HEK293T (cell line): Measurements from ENCODE around the gene POLN.

ENCODE experiments used
- CTCF ChIA-PET: fragments of 350-600 bp; formaldehyde crosslinking; extraction: SDS; loops from one replicate; lab custom pipeline; 2021; ENCODE audit warnings: antibody characterized with exemption, inconsistent platforms; lab: Yijun Ruan, JAX
- POLR2A ChIA-PET: fragments of 350-600 bp; formaldehyde crosslinking; extraction: SDS; loops from one replicate; lab custom pipeline; 2020; ENCODE audit warnings: antibody characterized with exemption, inconsistent platforms; lab: Yijun Ruan, JAX
- DNase-seq: peaks from one replicate; pipeline ENCODE4 v3.0.0; 2012; ENCODE audit warnings: mixed read lengths; ENCODE audit errors: extremely low spot score
- ARNT ChIP-seq: fragments of 450-650 bp; IDR thresholded peaks from 2 replicates; pipeline ENCODE4 v1.6.1; 2017; ENCODE audit warnings: mild to moderate bottlenecking
- BHLHE40 ChIP-seq: fragments of 450-650 bp; IDR thresholded peaks from 2 replicates; pipeline ENCODE4 v1.6.1; 2016; ENCODE audit warnings: mild to moderate bottlenecking, moderate library complexity, borderline replicate concordance
- CTBP1 ChIP-seq: fragments of 450-650 bp; IDR thresholded peaks from 2 replicates; pipeline ENCODE4 v1.6.1; 2016; ENCODE audit warnings: borderline replicate concordance
- ELF4 ChIP-seq: fragments of 450-650 bp; IDR thresholded peaks from 2 replicates; pipeline ENCODE4 v1.6.1; 2017; ENCODE audit warnings: antibody characterized with exemption
- FOXA1 ChIP-seq: fragments of 450-650 bp; IDR thresholded peaks from 2 replicates; pipeline ENCODE4 v1.6.1; 2016; ENCODE audit warnings: mild to moderate bottlenecking
- FOXK2 ChIP-seq: fragments of 450-650 bp; IDR thresholded peaks from 2 replicates; pipeline ENCODE4 v1.6.1; 2016; ENCODE audit warnings: mild to moderate bottlenecking
- FOXM1 ChIP-seq: fragments of 450-650 bp; IDR thresholded peaks from 2 replicates; pipeline ENCODE4 v1.6.1; 2017; ENCODE audit warnings: mild to moderate bottlenecking, borderline replicate concordance
- HDGF ChIP-seq: fragments of 450-650 bp; IDR thresholded peaks from 2 replicates; pipeline ENCODE4 v1.6.1; 2017; ENCODE audit warnings: antibody characterized with exemption, borderline replicate concordance
- L3MBTL2 ChIP-seq: fragments of 450-650 bp; conservative IDR thresholded peaks from 2 replicates; pipeline ENCODE4 v1.6.1; 2016; ENCODE audit warnings: mild to moderate bottlenecking
- LEF1 ChIP-seq: fragments of 450-650 bp; IDR thresholded peaks from 2 replicates; pipeline ENCODE4 v1.6.1; 2017; ENCODE audit warnings: mild to moderate bottlenecking, borderline replicate concordance
- NFRKB ChIP-seq: fragments of 450-650 bp; IDR thresholded peaks from 2 replicates; pipeline ENCODE4 v1.6.1; 2016; ENCODE audit warnings: mild to moderate bottlenecking, moderate library complexity
- SP1 ChIP-seq: fragments of 450-650 bp; IDR thresholded peaks from 2 replicates; pipeline ENCODE4 v1.6.1; 2017
- SUZ12 ChIP-seq: fragments of 450-650 bp; IDR thresholded peaks from 2 replicates; pipeline ENCODE4 v1.6.1; 2016; ENCODE audit warnings: mild to moderate bottlenecking
- TARDBP ChIP-seq: fragments of 450-650 bp; IDR thresholded peaks from 2 replicates; pipeline ENCODE4 v1.6.1; 2016
- ZNF384 ChIP-seq: fragments of 450-650 bp; IDR thresholded peaks from 2 replicates; pipeline ENCODE4 v1.6.1; 2016
- TF ChIP-seq, protein P1 (sequence below): fragments of 450-650 bp; IDR thresholded peaks from 2 replicates; pipeline ENCODE4 v1.6.1; 2016

Gene POLN

DNA sequence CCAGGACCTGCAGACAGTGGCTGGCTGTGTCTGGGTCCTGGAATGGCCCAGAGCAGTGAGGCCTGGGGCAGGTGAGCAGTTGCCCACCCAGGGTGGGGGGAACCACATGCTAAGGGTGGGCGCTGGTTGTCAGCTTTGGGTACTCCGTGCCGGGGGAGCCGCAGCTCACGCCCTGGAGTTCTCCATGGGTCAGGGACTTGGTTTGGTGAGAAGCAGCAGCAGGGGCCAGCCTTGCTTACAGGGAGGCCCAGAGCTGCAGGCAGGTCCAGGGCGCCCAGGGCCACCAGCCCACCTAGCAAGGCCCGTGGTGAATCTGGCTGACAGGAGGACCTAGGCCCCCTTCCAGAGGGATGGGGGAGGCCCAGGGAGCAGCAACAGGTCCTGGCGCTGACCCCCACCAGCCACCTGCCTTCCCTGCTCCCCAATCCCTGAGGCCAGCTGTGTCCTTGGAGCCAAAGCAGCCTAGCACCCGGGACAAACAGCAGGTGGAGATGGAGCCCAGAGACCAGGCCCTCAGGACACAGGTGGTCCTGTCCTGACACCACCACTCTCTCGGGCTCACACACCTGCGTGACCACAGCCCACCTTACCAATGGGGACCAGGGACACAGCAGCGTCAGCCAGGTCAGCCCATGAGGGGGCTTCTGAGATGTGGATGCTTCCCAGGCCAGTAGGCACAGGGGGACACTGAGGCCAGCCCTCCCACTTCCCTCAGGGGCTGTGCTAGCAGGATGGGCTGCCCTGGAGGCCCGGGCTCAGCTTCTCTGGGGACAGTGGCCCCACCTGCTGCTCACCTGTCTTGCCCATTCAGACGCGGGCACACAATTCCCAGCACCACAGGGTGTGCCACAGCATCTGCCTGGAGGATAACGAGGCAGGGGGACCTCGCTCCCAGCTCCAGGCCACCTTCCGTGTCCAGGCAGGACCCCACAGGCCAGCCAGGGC is 16.4 kb upstream of the POLN start:
- ChIA-PET CTCF (no interaction called here), POLR2A (interaction anchor here (0.9 to 1.5 kb wide), 3 partner anchors 16 to 210 kb away, joined by 4 to 5 read pairs (median 4); partner anchors contain the start of gene RNF4)
- TF ChIP-seq ZNF384 (no peak), HDGF (no peak), FOXM1 (no peak), ARNT (no peak), TARDBP (no peak), LEF1 (no peak), SUZ12 (no peak), CTBP1 (no peak), SP1 (no peak), ELF4 (no peak), BHLHE40 (no peak), L3MBTL2 (no peak), FOXK2 (no peak), FOXA1 (no peak), NFRKB (no peak)
- TF ChIP-seq, protein P1, sequence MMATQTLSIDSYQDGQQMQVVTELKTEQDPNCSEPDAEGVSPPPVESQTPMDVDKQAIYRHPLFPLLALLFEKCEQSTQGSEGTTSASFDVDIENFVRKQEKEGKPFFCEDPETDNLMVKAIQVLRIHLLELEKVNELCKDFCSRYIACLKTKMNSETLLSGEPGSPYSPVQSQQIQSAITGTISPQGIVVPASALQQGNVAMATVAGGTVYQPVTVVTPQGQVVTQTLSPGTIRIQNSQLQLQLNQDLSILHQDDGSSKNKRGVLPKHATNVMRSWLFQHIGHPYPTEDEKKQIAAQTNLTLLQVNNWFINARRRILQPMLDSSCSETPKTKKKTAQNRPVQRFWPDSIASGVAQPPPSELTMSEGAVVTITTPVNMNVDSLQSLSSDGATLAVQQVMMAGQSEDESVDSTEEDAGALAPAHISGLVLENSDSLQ: no peak
- no peak for DNase-seq

DNA sequence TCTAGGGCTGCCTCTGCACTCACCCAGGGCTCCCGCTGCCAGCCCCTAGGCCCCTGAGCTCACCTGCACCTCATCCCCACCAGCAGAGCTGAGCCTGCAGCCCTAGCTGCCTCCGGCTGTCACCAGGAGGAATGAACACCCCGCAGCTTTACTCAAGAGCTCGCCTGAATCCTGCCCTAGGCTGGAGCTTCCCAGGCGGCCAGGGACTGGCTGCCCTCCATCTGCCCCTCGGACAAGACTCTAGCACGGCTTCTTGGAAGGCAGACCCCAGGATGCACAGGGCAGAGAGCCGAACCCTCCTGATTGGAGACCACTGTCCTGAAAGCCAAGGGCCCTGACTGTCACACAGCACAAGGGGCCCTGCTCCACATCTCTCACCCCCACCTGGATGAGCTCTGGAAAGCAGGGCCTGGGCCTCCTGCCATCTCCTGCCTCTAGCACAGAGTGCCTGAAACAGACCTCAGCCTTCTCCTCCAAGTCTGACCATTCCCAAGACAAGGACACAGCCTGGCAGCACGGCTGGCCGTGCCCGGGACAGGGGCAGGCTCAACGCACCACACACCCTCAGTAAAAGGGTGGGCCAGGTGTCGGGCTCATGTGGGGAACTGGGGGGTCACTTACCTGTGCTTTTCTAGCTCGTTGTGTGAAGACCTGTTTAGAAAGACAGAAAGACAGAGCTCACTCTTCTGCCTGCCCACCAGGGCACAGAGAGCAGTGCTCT is 15.6 kb upstream of the POLN start:
- CTCF ChIA-PET: no interaction called here
- TF ChIP-seq ARNT (no peak), BHLHE40 (no peak)
- DNase-seq: no peak
- POLR2A ChIA-PET: interaction anchor here (0.9 to 1.5 kb wide), 4 partner anchors 9 to 211 kb away, joined by 4 to 5 read pairs (median 4); partner anchors contain the start of gene RNF4

DNA sequence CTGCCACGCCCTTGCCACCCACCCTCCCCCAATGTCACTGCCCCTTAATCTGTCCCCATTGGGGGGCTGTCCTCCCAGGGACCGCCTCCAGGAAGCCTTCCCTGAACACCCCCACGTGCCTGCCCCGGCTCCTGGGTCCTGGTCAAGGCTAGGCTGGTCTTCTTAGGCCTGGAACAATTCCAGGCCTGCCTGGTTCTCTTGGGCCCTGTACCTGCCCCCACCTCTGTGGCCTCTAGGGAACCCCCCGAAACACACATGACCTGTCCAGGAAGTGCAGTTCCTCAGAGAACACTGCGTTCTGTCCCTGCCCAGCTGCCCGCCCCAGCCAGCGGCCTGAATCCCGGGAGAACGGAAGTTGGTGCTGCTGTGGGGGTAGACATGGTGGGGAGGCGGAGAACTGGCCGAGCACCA is 14.9 kb upstream of the POLN start:
- no peak for DNase-seq
- ChIA-PET POLR2A (interaction anchor here (1.4 to 1.5 kb wide), 3 partner anchors 9 to 33 kb away, joined by 4 to 5 read pairs (median 4); no protein-coding TSS in a partner anchor), CTCF (no interaction called here)
- no peak for TF ChIP-seq ELF4
- no peak for TF ChIP-seq FOXM1
- TF ChIP-seq HDGF: no peak
- TF ChIP-seq, protein P1: no peak
- TF ChIP-seq LEF1: no peak
- no peak for TF ChIP-seq SP1
- no peak for TF ChIP-seq ZNF384
- no peak for TF ChIP-seq CTBP1

DNA sequence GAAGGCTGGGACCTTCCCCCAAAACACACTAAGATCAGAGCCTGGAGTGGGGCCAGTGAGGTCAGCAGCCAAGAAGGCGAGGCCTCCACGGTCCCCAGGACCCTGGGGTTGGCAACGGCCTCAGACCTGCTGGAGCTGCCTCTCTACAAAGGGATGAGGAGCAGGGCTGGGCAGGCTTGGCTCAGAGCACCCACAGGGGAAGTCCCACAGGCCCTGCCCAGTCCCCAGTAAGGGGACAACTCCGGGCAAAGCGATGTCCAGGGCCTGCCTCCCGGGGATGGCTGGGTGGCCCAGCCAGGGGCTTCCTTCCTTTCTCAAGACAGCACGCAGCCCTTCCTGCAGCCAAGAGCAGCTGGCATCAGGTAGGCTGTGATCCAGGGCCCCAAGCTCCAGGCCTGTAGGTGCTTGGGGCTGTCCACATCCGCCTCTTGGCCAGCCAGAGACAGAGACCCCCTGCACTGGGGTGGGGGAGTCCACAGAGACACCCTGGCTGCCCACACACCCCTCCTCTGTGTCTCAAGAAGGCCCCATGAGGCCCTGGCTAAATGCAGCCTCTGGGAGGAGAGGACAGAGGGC is 14.3 kb upstream of the POLN start:
- ChIA-PET CTCF (no interaction called here), POLR2A (interaction anchor here (1.4 kb wide), 1 partner anchor 8 kb away, joined by 4 read pairs; no protein-coding TSS in a partner anchor)
- no peak for TF ChIP-seq ZNF384
- TF ChIP-seq BHLHE40: no peak
- TF ChIP-seq L3MBTL2: no peak
- no peak for TF ChIP-seq SUZ12
- TF ChIP-seq TARDBP: no peak
- TF ChIP-seq CTBP1: no peak
- no peak for TF ChIP-seq NFRKB
- no peak for TF ChIP-seq ARNT
- TF ChIP-seq LEF1: no peak
- no peak for TF ChIP-seq FOXK2
- no peak for TF ChIP-seq HDGF
- no peak for TF ChIP-seq ELF4
- no peak for TF ChIP-seq FOXM1
- no peak for TF ChIP-seq FOXA1
- TF ChIP-seq SP1: no peak
- TF ChIP-seq, protein P1: no peak
- DNase-seq: no peak

DNA sequence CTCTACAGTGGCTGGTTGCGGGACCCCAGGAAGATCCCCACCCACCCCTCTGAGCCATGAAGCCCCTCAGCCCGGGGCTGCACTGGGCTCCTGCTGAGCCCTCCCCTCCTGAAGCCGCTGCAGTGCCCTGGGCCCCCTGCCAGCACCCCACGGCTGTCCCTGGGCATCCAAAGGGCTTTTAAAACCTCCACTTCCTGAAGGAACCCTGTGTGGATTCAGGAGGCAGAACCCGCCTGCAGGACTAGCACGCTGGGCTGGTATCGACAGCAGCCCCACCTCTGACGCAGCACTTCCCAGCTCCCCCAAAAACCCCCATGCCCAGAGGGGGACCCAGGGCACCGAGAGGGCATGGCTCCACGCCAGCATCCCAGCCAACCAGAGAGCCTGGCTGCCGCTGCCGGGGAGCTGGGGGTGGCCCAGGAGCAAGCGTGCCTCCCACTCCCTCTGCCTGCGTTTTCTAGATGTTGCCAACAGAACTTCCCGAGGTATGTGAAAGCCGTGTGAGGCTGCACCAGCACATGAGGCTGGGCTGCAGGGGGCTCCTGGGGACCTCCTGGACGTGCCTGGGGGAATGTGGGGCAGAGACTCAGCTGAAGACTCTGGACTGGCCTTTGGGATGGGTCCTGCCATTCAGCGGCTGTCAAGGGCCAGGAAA is 13.7 kb upstream of the POLN start:
- TF ChIP-seq L3MBTL2 (no peak), ZNF384 (no peak), CTBP1 (no peak), BHLHE40 (no peak), SP1 (no peak), FOXK2 (no peak), FOXM1 (no peak), ARNT (no peak), LEF1 (no peak), FOXA1 (no peak), TARDBP (no peak), SUZ12 (no peak), HDGF (no peak), NFRKB (no peak), ELF4 (no peak)
- TF ChIP-seq, protein P1: no peak
- POLR2A ChIA-PET: no interaction called here
- no peak for DNase-seq
- CTCF ChIA-PET: no interaction called here
